Measurements from ENCODE around the gene BLOC1S3.
"Not testable (repeated sequence)": the region's sequence is repeated elsewhere in the genome, so short reads cannot be mapped to it uniquely, and the experiment has no call there.

BLOC1S3 gene

DNA sequence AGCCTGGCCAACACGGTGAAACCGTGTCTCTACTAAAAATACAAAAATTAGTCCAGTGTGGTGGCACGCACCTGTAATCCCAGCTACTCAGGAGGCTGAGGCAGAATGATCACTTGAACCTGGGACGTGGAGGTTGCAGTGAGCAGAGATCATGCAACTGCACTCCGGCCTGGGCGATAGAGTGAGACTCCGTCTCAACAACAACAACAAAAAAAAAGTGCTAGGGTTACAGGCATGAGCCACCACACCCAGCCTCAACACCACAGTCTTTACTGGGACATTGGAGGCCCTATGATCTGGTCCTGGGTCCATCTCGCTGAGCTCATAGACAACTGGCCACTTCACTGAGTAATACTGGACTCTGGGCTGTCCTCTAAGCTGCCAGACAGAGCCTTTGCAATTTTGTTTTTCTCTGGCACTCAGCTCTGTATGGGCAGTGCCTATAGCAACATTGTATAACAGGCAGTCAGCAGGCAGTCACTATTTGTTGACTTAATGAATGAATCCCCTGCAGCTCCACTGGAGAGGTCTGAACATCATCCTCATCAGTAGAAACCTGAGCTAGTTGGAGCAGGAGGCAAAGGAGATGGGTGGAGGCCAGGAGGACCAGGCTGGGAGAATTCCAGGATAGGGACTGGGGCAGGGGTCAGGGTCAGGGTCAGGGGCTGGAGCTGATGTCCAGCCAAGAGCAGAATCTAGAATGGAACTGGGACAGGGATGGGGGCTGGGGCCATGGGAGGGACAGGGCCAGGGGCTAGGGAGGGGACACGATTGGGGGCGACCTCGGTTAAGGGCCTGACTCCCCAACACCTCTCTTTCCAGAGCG is 8.1 kb downstream of the BLOC1S3 start:
- peak; percentile 76 for DNase-seq

DNA sequence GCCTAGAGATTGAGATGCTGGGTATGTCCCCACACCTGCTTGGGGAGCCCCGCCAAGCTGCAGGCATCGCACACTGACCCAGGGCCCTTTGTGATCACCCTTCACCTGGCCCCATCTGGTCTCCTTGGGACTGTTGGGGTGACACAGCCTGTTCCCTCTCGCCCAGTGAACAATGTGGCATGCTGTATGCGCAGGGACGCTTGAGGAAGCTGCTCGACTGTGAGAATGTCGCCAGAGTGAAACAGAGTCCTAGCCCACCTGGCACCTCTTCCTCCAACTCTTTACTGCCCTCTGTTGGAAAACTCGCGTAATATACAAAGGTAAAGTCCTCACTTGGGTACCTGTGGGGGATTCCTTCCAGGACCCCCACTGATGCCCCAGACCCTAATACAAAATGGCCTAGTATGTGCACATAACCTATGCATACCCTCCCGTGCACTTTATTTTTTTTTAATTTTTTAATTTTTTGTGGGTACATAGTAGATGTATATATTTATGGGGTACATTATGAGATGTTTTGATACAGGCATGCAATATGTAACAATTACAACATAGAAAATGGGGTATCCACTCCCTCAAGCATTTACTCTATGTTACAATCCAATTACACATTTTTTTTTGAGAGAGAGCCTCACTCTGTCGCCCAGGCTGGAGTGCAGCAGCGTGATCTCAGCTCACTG is 9.0 kb downstream of the BLOC1S3 start:
- peak; percentile 76 for DNase-seq

DNA sequence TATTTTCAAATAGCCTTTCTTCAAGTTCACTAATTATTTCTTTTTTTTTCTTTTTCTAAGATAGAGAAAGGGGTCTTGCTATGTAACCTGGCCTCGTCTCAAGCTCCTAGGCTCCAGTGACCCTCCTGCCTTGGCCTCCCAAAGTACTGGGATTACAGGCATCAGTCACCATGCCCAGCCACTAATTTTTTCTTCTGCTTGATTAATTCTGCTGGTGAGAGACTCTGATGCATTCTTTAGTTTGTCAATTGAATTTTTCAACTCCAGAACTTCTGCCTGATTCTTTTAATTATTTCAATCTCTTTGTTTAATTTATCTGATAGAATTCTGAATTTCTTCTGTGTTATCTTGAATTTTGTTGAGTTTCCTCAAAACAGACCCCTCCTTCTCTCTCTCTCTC is 11.4 kb downstream of the BLOC1S3 start:
- DNase-seq, result no peak

DNA sequence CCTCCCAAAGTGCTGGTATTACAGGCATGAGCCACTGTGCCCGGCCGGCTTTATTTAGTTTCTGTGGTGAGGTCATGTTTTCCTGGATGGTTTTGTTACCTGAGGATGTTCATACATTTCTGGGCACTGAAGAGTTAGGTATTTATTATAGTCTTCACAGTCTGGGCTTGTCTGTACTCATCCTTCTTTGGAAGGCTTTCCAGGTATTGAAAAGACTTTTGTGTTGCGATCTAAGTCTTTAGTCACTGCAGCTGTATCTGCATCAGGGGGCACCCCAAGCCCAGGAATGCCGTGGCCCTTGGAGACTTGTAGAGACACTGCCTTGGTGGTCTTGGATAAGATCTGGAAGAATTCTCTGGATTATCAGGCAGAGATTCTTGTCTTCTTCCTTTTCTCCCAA is 12.8 kb downstream of the BLOC1S3 start:
- DNase-seq, result no peak

DNA sequence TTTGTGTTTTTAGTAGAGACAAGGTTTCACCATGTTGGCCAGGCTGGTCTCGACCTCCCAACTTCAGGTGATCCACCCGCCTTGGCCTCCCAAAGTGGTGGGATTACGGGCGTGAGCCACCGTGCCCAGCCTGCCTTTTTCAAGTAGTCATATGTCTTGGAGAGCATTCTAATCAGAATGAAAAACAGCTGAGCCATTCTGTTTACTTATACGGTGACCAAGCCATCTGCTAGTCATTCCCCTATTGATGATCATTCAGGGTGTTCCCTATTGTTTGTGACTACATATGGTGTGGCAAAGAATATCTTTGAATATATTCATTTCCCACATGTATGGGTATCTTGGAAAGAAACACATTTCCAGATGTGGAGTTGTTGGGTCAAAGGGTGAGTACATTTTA is 17.2 kb downstream of the BLOC1S3 start:
- DNase-seq, result peak; percentile 42

DNA sequence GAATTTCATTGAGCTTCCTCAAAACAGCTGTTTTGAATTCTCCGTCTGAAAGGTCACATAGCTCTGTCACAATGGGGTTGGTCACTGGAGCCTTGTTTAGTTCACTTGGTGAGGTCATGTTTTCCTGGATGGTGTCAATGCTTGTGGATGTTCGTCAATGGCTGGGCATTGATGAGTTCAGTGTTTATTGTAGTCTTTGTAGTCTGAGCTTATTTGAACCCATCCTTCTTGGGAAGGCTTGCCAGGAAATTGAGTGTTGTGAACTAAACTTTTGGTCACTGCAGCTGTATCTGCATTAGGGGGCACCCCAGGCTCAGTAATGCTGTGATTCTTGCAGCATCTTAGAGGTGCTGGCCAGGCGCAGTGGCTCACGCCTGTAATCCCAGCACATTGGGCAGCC is 22.0 kb downstream of the BLOC1S3 start:
- DNase-seq, result peak; percentile 45

DNA sequence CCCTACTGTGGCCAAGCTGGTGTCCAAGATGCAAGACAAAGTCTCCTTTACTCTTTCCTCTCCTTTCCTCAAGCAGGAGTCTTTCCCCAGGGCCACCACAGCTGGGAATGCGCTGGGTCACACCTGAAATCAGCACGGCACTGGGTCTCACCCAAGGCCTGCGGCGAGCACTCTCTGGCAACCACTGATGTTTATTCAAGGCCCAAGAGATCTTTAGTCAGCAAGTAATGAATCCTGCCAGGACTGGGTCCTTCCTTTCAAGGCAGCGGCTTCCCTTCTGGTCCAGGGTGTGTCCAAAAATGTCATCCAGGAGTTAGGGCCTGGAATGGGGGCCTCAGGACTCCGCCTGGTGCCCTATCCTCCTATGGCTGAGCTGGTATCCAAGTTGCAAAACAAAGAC is 24.1 kb downstream of the BLOC1S3 start:
- DNase-seq, result no peak

DNA sequence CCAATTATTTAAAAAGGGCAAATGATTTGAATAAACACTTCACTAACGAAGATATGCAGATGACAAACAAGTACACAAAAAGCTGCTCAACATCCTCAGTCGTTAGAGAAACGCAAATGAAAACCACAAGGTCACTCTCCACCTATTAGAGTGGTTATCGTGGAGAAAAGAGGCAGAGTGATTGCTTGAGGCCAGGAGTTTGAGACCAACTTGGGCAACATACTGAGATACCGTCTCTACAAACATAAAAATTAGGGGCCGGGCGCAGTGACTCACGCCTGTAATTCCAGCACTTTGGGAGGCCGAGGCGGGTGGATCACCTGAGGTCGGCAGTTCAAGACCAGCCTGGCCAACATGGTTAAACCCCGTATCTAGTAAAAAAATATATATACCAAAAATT is 27.2 kb downstream of the BLOC1S3 start:
- no peak for DNase-seq

DNA sequence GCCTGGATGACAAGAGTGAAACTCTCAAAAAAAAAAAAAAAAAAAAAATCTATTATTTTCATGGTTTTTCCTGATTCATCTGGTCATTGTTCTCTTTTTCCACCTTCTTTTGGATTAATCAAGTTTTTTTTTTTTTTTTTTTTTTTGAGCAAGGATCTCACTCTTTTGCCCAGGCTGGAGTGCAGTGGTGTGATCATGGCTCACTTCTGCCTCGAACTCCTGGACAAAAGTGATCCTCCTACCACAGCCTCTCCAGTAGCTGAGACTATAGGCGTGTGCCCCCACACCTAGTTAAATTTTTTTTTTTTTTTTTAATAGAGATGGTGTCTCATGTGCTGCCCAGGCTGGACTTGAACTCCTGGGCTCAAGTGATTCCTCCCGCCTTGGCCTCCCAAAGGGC is 27.7 kb downstream of the BLOC1S3 start:
- DNase-seq, result no peak

DNA sequence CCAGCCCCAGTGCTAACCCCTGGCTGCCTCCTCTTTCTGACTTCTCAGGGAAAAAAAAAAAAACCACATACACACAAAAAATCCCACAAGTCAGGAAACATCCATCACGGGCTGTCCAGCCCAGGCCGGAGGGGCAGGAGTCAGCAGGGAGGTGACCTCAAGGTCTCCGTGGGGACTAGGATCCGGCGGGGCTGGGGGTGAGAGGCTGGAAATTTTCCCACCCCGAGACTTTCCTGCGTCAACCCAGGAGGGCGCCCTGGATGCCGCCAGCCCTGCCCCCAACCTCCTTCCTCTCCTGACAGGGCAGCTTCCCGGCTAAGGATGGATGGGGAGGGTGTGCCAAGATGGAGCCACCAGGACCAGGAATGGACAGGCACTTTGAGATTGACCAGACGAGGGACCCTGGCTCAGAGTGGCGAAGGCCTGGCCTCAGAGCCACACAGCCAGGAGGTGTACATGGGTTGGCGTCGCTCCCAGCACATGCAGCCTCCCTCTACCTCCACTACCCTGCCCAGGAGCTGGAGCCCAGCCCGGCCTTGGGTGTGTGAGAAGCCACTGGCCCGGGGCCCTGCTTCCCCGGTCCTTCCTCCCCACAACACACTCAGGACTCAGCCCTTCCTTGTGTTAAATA is 33.3 kb downstream of the BLOC1S3 start:
- DNase-seq, result no peak

DNA sequence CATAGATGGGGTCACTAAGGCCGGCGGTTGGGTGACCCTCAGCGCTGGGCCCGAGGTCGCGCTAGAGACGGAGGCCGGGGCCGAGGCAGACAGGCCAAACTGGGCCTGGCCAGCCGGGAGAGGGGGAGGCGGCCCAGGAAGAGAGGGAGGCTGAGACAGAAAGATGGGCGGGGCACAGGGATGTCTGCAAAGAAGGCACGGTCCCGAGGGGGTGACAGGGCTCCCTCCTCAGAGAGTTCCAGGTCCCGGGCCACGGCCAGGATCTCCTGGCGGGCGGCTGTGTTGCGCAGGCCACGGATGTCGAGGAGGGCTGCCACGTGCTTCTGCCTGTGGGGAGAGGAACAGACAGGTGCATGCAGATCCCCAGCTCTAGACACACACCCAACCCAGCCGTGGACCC is 34.4 kb downstream of the BLOC1S3 start:
- DNase-seq, result no peak

DNA sequence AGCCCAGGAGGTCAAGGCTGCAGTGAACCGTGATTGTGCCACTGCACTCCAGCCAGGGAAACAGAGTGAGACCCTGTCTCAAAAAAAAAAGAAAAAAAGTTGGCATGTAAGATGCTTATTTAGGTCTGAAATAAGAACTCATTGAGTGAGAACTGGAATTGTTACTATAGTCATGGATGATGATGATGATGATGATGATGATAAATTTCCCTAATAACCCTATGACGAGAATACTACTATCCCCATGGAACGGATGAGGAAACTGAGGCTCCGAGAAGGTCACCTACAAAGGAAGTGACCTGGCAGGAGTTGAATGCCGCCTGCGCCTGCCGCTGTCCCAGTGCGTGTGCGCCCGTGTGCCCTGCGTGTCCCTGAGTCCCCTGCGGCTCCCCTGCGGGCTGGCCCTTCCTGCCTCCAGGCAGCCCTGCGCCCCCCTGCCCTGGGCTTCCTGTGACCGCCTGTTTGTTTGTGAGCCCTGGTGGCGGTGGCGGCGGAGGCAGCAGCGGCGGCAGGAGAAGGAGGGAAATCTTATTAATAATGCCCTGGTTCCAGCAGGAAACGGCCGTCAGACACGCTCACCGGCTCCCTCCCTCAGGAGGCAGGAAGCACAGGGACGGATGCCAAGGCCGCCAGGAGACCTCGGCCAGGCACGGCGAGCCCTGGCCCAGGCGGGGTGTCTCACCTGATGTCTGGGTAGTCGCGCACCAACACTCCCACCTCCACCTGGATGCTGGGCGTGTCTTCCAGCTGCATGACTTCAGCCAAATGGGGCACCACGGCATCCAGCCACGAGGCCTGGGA is 37.0 kb downstream of the BLOC1S3 start:
- DNase-seq, result peak; percentile 90

DNA sequence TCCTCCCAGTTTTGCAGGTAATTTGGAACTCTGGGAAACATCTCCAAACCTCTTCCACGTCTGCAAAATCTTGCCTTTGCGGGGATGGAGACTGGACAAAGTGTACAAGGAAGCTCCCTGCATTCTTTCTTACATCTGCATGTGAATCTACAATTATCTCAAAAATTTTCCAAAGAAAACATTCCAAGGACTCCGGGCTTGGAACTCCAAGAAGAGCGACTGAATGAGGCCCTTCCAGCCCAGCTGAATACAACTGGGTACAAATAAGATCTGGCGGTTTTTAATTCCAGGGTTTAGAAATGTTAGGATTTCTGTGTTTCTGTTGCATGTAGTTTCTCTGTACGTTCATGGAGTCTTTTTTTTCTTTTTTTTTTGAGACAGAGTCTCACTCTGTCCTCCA is 38.1 kb downstream of the BLOC1S3 start:
- no peak for DNase-seq

DNA sequence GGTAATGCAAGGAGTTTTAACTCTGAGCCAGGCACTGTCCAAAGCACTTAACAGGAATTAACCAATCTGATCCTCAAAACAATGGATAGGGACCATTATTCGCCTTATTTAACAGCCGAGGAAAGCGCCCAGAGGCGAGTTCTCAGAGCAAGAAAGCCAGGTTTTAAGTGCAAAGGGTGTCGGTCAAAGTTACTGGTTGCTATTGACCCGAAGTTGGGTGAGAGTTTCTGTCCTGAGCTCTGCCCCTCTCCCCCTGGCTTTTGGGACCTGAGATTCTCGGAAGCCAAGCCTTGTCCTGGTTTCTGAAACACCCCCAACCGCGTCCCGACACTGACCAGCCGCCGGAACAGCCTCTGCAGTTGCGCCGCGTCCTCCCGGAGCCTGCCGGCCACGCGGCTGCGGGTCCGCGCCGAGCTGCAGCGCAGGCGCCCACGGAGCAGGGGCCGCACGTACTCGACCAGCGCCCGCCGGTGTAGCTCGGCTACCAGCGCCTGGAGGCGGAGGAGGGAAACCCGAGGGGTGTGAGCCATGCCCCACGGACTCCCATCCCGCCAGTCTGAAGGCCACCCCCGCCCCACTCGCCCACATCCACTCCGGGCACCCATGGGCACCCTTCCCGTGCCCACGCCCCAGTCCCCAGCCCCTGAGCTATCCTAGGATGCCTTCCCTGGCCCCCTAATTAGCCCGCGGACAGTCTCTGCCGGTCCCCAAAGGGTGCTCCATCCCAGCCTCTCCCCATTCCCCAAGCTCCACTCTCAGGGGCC is 38.8 kb downstream of the BLOC1S3 start:
- DNase-seq, result peak; percentile 31

DNA sequence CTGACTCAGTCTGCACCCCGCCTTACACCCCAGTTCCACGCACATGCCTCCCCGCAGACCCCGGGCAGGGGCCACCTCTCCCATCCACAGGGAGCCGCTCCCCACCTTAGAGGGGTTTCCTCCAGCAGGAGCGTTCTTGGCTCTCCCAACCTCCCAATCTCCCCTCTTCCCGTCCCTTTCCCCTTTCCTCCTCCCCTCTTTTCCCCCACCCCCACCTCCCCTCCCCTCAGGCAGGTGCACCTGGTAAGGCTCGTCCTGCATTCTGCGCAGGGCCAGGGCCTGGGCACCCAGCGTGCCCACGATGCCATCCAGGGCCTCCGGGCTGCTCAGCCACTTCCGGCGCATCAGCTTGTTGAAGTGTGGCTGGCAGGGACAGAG is 39.4 kb downstream of the BLOC1S3 start:
- DNase-seq, result no peak

DNA sequence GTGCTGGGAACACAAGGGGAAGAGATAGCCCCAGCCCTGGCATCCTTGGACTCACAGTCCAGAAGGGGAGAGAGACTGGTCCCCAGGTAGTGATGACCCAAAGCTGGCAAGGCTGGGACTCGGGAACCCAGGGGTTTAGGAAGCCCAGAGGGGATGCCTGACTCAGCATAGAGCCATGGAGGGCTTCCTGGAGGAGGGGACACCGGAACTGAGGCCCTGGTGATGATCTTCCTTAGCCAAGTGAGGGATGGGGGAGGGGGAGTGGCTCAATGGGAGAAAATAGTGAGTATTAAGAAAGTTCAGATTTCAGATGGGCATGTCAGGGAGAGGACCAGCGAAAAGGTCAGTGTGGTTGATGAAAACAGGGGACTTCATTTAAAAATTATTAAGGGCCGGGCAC is 39.8 kb downstream of the BLOC1S3 start:
- no peak for DNase-seq

DNA sequence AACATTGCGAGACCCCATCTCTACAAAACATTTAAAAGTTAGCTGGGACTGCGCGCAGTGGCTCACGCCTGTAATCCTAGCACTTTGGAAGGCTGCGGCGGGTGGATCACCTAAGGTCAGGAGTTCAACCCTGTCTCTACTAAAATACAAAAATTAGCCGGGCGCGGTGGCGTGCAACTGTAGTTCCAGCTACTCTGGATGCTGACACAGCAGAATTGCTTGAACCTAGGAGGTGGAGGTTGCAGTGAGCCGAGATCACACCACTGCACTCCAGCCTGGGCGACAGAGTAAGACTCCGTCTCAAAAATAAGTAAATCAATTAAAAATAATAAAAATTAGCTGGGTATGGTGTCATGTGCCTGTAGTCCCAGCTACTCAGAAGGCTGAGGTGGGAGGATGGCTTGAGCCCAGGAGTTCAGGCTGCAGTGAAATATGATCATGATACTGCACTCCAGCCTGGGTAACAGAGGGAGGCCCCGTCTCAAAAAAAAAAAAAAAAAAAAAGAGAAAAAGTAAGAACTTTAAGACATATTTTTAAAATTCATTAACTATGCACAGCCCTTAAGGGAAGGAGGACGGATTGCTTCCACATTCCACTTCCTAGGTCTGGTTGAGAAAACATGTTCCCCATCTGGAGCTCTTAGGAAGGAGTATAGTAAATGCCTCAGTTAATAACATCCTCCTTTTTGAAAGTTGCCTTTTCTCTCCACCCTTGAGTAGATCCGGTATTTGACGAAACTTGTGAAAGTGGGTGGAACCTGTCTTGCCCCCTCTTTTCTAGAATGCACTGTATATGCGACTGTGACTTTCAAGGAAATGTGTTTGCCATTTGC is 40.5 kb downstream of the BLOC1S3 start:
- no peak for DNase-seq

DNA sequence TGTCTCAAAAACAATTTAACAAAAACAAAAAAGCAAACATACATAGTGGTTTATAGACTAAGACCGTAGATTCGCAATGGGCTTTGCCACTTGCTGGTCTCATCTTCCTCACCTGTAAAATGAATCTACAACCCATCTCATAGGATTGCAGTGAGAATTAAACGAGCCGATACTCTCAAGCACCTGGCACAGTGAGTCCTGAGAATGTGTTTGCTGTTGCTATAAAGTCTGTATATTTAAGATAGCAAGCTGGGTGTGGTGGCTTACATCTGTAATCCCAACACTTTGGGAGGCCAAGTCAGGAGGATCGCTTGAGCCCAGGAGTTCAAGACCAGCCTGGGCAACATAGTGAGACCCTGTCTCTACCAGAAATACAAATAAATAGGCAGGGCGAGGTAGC is 44.1 kb downstream of the BLOC1S3 start:
- no peak for DNase-seq

DNA sequence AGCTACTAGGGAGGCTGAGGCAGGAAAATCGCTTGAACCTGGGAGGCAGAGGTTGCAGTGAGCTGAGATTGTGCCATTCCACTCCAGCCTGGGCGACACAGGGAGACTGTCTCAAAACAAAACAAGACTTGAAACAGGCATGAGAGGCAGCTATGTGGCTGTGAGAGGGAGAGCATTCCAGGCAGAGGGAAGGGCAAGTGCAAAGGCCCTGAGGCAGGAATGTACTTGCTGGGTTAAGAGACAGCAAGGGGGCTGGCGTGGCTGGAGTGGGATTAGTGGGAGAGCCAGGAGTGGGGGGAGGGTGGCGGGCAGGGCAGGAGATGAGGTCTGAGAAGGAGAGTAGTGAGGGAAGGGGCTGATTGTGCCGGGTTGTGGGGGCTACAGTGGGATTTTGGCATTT is 45.3 kb downstream of the BLOC1S3 start:
- no peak for DNase-seq

DNA sequence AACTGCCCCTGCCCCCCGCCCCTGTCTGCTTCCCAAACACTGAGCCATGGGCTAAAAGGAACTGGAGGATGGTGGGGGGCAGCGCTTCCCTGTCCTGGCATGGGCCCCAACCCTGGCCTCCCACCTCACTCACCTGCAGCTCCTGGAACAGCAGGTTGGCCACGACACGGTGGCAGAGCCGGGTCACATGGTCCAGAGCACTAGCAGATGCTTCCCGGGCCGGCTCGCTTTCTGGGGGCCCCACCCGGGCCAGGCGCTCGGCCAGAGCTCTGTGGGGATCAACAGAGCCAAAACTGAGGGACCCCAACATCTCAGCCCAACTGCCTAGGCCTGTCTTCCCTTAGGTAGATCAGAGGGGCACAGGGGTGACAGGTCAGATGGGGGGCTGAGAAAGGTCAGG is 46.1 kb downstream of the BLOC1S3 start:
- DNase-seq, result no peak

DNA sequence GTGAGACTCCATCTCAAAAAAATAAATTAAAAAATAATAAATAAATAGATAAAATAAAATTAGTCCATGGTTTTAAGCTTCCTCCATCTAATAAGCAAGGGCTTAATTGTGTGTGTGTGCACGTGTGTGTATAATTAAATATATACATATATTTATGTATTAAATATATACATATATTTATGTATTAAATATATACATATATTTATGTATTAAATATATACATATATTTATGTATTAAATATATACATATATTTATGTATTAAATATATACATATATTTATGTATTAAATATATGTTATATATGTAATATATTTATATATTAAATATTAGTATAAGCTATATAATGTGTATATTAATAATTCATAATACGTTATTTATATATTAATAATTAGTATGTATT is 50.5 kb downstream of the BLOC1S3 start:
- DNase-seq, result not testable (repeated sequence)
